Neural cell (in vitro differentiated cells): ENCODE data around the gene KPNA4.

ENCODE experiments used
- CTCF ChIP-seq: fragments of 450-650 bp; IDR thresholded peaks from 2 replicates; pipeline ENCODE4 v1.5.1; 2014; ENCODE audit warnings: antibody characterized with exemption, mild to moderate bottlenecking, moderate library complexity; ENCODE audit not compliant: poor library complexity, severe bottlenecking
- EP300 ChIP-seq: fragments of 450-650 bp; conservative IDR thresholded peaks from 2 replicates; pipeline ENCODE4 v1.6.1; 2014; ENCODE audit warnings: antibody characterized with exemption, mild to moderate bottlenecking, moderate library complexity; ENCODE audit not compliant: poor library complexity, severe bottlenecking
- EZH2 ChIP-seq: fragments of 200-600, 300-800 bp; shearing (Covaris generic), sonication (generic); IDR thresholded peaks from 2 replicates; pipeline ENCODE4 v1.6.1; 2014; ENCODE audit warnings: antibody characterized with exemption, low read length, borderline replicate concordance, mild to moderate bottlenecking; ENCODE audit not compliant: insufficient read depth, poor library complexity, severe bottlenecking
- MXI1 ChIP-seq: fragments of 450-650 bp; conservative IDR thresholded peaks from 2 replicates; pipeline ENCODE4 v1.6.1; 2014; ENCODE audit warnings: antibody characterized with exemption, mild to moderate bottlenecking; ENCODE audit not compliant: poor library complexity, severe bottlenecking
- POLR2AphosphoS5 ChIP-seq: IDR thresholded peaks from 2 replicates; pipeline ENCODE4 v1.6.1; 2012
- RAD21 ChIP-seq: fragments of 450-650 bp; conservative IDR thresholded peaks from 2 replicates; pipeline ENCODE4 v1.6.1; 2014; ENCODE audit warnings: antibody characterized with exemption, mild to moderate bottlenecking, moderate library complexity
- REST ChIP-seq: IDR thresholded peaks from 2 replicates; pipeline ENCODE4 v1.6.1; 2012; ENCODE audit warnings: borderline replicate concordance
- SMC3 ChIP-seq: fragments of 450-650 bp; conservative IDR thresholded peaks from 2 replicates; pipeline ENCODE4 v1.6.1; 2014; ENCODE audit warnings: antibody characterized with exemption, mild to moderate bottlenecking, moderate library complexity; ENCODE audit not compliant: poor library complexity
- TAF1 ChIP-seq: IDR thresholded peaks from 2 replicates; pipeline ENCODE4 v1.6.1; 2012; ENCODE audit warnings: low read depth

- TF ChIP-seq CTCF: no peak
- no peak for TF ChIP-seq EZH2
- no peak for TF ChIP-seq RAD21
- no peak for TF ChIP-seq TAF1
- TF ChIP-seq POLR2AphosphoS5: no peak
- TF ChIP-seq EP300: no peak
- no peak for TF ChIP-seq REST
- TF ChIP-seq SMC3: no peak
- no peak for TF ChIP-seq MXI1
Observed at GRCh38 chr3:160605315-160605714, 39.9 kb upstream of the KPNA4 start.
